Heart right ventricle (tissue), 16 donors: Measurements from ENCODE around the gene ALDH1L1. TPM values are rescaled to one million over a fixed set of nuclear protein-coding genes. Genes with fewer than 3 reads are reported as not detected.

Experiments
- ATAC-seq, 8 donors: fragments of 200-7000 bp; cut with Tn5 transposase; one replicate each; pipeline ENCODE4 v1.9.1; 2020; ENCODE audit warnings: mild to moderate bottlenecking in 8 of 8, moderate library complexity in 8 of 8, moderate number of reproducible peaks in 1 of 8
- DNase-seq, 2 donors: peaks; one replicate each; pipeline ENCODE4 v3.0.0-alpha.2; 2020
- H3K27ac ChIP-seq, 10 donors: fragments of 200-600 bp; sonication (generic) in 2 of 10; one replicate each; pipeline versions ENCODE4 v1.5.0 to v1.8.0; 2020 to 2022; ENCODE audit warnings: mild to moderate bottlenecking in 3 of 10
- H3K27me3 ChIP-seq, 7 donors: fragments of 200-600 bp; one replicate each; pipeline ENCODE4 v1.8.0; 2021 to 2022; ENCODE audit warnings: mild to moderate bottlenecking in 2 of 7
- H3K36me3 ChIP-seq, 9 donors: fragments of 200-600 bp; sonication (generic) in 1 of 9; one replicate each; pipeline versions ENCODE4 v1.5.0 to v1.8.0; 2020 to 2022; ENCODE audit warnings: mild to moderate bottlenecking in 2 of 9
- H3K4me1 ChIP-seq, 9 donors: fragments of 200-600 bp; sonication (generic) in 1 of 9; one replicate each; pipeline versions ENCODE4 v1.5.0 to v1.8.0; 2020 to 2022; ENCODE audit warnings: mild to moderate bottlenecking in 4 of 9
- H3K4me3 ChIP-seq, 10 donors: fragments of 200-600 bp; sonication (generic) in 2 of 10; one replicate each; pipeline versions ENCODE4 v1.5.0 to v1.8.0; 2020 to 2022; ENCODE audit warnings: mild to moderate bottlenecking in 7 of 10, moderate library complexity in 2 of 10
- H3K9me3 ChIP-seq, 11 donors: fragments of 200-600 bp in 10 of 11; sonication (generic) in 2 of 11; one replicate each; pipeline versions ENCODE4 v1.5.0 to v1.8.0; 2013 to 2022; ENCODE audit warnings: mild to moderate bottlenecking in 2 of 11, control low read depth in 1 of 11, moderate library complexity in 1 of 11
- WGBS, 2 donors: extraction: QIAGEN DNeasy Blood & Tissue Kit; methylation state at CpG; one replicate each; pipeline ENCODE4 v1.1.7; 2013; ENCODE audit warnings: inconsistent platforms in 1 of 2; 5-methylcytosine and 5-hydroxymethylcytosine counted together
- intact Hi-C, 10 donors: fragments of 100-400 bp; cut with DNase I; formaldehyde crosslinking; loops; one replicate each; pipeline versions ENCODE4 v1.11.1 to v1.14.2; 2022
- polyA plus RNA-seq, 2 donors: library from polyadenylated mRNA; stranded (reverse); fragments of 200-250 nt; gene quantifications; one replicate each; pipeline ENCODE4 v1.2.3, GENCODE V29; 2013
- total RNA-seq, 10 donors: library from RNA; stranded (reverse); fragmentation: NEBNext Ultra II Directional in 3 of 10; extraction: Animal tissue kit (Norgen Biotek cat#: 25700) in 3 of 10; gene quantifications; one replicate each; pipeline versions ENCODE4 v1.2.1 to v1.2.4, GENCODE V29; 2021 to 2023
- TF ChIP-seq, protein P1 (sequence below), 9 donors: fragments of 200-600 bp; sonication (generic) in 2 of 9; IDR thresholded peaks; one replicate each; pipeline versions ENCODE4 v1.5.0 to v1.8.0; 2021 to 2022; ENCODE audit warnings: antibody characterized with exemption in 9 of 9, mild to moderate bottlenecking in 5 of 9, moderate library complexity in 1 of 9
- donor health status: Arrhythmogenic right ventricular cardiomyopathy.
- donor health status: ischemic (EF 13 %, LVEDD 7.1; RV severe dilation, severe dysfunction).
- donor health status: healthy with polysubstance abuse.
- donor health status: DM: no; HTN: yes; CAD: no.
- donor health status: DM: no; HTN: no; CAD: no.
- donor health status: ischemic (EF 25% LVEDD 6.9; RV normal size, moderate dysfunction).
- donor health status: ischemic (EF 25% LVEDD 5.7; RV mildly dilated, moderate dysfunction).
- donor health status: healthy.
- donor health status: DM: yes; HTN: yes; CAD: no.
- donor health status: Ischemic cardiomyopathy.
- donor health status: ischemic (EF 35%, LVEDD 5.7; RV mildly dilated, moderate dysfunction).
- donor health status: nonischemic (EF 11% LVEDD 7.7; RV severe dilation, severe dysfunction).
- donor health status: DM: yes; HTN: yes; CAD: no.
- donor health status: PGD.
- donor health status: ischemic (EF 29% LVEDD 5.4; RV normal size, mild dysfunction).
- donor health status: nonischemic (EF 23%, LVEDD 6.1; RV moderate dilation, normal function).

The ALDH1L1 gene
- total and polyA plus RNA-seq, 12 donors, result 14.9 to 45.9 (median 31.7) TPM

DNA sequence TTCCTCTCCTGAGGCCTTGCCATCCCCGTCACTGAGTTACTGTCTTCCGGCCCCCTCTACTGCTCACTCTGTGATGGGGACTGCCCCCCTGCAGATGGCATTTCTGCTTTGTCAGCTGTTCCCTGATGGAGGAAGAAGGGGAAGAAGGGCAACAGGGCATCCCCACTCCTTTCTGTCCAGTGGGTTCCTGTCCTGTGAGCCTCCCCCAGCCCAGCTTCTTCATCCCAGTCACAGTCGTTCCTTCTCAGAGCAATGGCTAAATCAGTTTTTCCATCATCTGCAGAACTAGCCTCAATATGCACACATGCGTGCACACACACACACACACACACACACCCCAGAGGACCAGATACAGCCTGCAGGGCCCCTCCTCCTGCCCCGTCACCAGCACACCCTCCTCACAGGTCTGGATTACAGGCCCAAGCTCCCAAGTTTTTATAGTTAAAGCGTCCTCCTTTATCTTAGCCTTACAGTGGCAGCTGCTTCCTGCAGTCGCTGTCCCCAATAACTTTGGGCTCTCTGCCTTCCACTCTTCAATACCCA is 21.4 kb downstream of the ALDH1L1 start:
- ATAC-seq (no peak), DNase-seq (no peak)
- intact Hi-C loops, result no loop called here
- WGBS, 2 donors, result 68 to 73% methylated on average over 7 of the region's 7 CpGs
- Histone ChIP-seq H3K4me1 (peaks cover 0 to 4% (median 0%) of the 10 kb centered on the region in 9 donors), H3K36me3 (peaks cover 0 to 3% (median 0%) of the 10 kb centered on the region in 9 donors), H3K4me3 (no peak overlapping the region), H3K9me3 (no peaks in the 10 kb centered on the region), H3K27me3 (no peaks in the 10 kb centered on the region), H3K27ac (no peak overlapping the region)
- TF ChIP-seq, protein P1, sequence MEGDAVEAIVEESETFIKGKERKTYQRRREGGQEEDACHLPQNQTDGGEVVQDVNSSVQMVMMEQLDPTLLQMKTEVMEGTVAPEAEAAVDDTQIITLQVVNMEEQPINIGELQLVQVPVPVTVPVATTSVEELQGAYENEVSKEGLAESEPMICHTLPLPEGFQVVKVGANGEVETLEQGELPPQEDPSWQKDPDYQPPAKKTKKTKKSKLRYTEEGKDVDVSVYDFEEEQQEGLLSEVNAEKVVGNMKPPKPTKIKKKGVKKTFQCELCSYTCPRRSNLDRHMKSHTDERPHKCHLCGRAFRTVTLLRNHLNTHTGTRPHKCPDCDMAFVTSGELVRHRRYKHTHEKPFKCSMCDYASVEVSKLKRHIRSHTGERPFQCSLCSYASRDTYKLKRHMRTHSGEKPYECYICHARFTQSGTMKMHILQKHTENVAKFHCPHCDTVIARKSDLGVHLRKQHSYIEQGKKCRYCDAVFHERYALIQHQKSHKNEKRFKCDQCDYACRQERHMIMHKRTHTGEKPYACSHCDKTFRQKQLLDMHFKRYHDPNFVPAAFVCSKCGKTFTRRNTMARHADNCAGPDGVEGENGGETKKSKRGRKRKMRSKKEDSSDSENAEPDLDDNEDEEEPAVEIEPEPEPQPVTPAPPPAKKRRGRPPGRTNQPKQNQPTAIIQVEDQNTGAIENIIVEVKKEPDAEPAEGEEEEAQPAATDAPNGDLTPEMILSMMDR (IDR thresholded peaks at IDR 0.05), result no peak

DNA sequence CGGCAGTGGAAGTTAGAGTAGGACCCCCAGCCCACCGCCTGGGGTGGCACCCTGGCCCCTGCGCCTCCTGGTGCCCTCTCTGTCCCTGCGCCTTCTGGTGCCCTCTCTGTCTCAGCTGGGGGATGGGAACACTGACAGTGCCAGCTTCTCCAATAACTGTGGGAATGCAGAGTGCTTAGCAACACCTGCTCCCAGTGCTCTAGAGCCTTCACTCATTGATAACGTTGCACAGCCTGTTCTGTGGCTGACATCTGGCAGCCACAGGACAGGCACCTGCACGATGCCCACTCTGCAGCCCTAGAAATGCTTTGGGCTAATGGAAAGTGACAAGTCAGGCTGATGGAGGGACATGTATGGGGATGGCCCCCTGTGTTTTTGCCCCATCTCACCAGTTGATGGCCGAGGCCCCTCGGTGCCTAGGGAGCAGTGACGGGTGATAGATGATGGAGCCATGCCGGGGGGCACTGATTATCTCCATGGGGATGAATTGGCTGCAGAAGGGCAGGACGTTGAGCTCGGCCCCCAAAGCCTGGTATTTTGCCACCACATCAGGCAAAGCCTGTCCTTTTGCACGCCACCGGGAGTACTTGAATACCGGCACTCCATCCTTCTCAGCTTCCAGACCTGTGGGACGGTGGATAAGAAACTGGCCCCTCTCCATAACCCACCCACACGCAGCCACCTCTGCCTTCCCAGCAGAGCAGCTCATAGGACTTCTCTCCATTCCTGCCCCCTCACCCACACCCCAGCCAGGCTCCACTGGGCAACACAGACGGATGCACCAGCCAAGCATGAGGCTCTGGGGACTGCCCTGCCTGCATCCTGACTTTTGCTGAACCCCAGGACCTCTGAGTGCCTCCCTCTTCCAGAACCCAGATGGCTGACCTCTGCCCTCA is 22.1 kb downstream of the ALDH1L1 start:
- ATAC-seq (peak in 2 of 8 donors; percentile 26 to 47), DNase-seq (no peak)
- 85% methylated on average over 18 of the region's 18 CpGs for WGBS, 2 donors
- no peaks in the 10 kb centered on the region for H3K9me3 ChIP-seq
- H3K27ac ChIP-seq, result no peak overlapping the region
- no peak overlapping the region for H3K4me3 ChIP-seq
- peaks cover 0 to 3% (median 0%) of the 10 kb centered on the region in 9 donors for H3K36me3 ChIP-seq
- TF ChIP-seq, protein P1 (IDR thresholded peaks at IDR 0.05), result no peak
- H3K4me1 ChIP-seq, result peaks cover 0 to 4% (median 0%) of the 10 kb centered on the region in 9 donors
- no peaks in the 10 kb centered on the region for H3K27me3 ChIP-seq
- intact Hi-C loops, result no loop called here

DNA sequence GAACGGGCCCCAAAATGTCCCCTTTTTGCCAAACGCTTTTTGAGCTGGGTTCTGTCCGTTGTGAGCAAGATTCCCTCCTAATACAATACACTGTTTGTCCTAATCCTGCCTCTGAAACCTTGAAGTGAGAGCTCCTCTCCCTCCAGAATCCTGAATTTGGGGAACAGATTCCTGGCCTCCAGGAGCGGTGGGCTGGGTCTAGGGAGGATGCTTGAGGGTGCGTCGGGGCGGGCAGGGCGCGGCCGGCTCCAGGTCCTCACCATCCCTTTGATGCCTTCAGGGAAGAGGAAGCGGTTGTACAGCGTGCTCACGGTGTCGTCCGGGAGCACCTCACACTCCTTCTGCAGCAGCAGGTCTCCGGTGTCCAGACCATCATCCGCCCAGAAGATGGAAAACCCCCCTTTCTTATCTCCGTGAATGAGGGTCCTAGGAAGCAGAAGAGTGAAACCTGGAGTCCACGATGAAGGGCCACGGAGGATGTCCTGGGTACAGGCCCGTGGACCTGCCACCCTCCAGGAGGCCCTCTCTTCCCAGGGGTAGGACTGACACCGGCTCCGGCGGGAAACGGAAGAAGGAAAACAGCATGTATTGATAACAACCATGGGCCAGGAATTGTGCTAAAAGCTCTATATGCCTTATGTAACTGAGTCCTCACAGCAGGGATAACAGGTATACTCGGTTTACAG is 23.2 kb downstream of the ALDH1L1 start:
- 94 to 97% methylated on average over 26 of the region's 26 CpGs for whole genome bisulfite sequencing, 2 donors
- intact Hi-C loops, result no loop called here

DNA sequence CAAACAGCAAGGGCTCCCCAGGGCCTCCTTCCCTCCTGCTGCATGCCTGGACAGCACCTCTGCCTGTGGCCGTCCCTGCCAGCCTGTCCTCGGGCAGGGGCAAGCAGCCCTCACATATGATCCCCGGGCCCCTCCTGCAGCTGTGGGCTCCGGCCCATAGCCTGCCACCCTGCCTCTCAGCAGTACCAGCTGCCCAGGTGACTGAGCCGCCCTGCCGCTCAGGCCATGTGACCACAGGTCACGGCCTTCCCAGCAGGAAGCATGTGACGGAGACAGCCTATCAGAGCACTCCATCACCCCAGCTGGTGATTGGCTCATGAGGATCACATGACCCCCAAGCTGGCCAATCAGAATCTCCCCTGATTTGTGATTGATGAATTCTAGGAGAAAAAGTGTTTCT is 23.9 kb downstream of the ALDH1L1 start:
- intact Hi-C loops, result no loop called here
- Histone ChIP-seq H3K36me3 (peaks cover 0 to 7% (median 0%) of the 10 kb centered on the region in 9 donors), H3K27me3 (no peaks in the 10 kb centered on the region), H3K4me1 (peaks cover 0 to 4% (median 0%) of the 10 kb centered on the region in 9 donors), H3K27ac (no peak overlapping the region), H3K9me3 (no peaks in the 10 kb centered on the region), H3K4me3 (no peak overlapping the region)
- no peak for ATAC-seq
- TF ChIP-seq, protein P1 (IDR thresholded peaks at IDR 0.05), result no peak
- 80 to 83% methylated on average over 8 of the region's 8 CpGs for WGBS, 2 donors
- DNase-seq, result no peak

More for the DNA sequence above, 23.2 kb downstream of the ALDH1L1 start:
- TF ChIP-seq, protein P1 (IDR thresholded peaks at IDR 0.05), result no peak
- Histone ChIP-seq H3K4me1 (peaks cover 0 to 4% (median 0%) of the 10 kb centered on the region in 9 donors), H3K27ac (no peak overlapping the region), H3K36me3 (peaks cover 0 to 3% (median 0%) of the 10 kb centered on the region in 9 donors), H3K4me3 (no peak overlapping the region), H3K9me3 (no peaks in the 10 kb centered on the region), H3K27me3 (no peaks in the 10 kb centered on the region)
- ATAC-seq (no peak), DNase-seq (no peak)
